ENCODE results near the gene MAN1C1. TPM values are rescaled to one million over a fixed set of nuclear protein-coding genes. Genes with fewer than 3 reads are reported as not detected.
A peak's percentile ranks its signal among the peaks of the same experiment; 100 is the strongest.

Gene MAN1C1
- total and polyA plus RNA-seq, 9 of the 15 experiments (the other 6 are each of a cell fraction or from before 2014, with no cell fraction given) = 0.04 to 0.44 (median 0.10) TPM; not detected in 3

DNA sequence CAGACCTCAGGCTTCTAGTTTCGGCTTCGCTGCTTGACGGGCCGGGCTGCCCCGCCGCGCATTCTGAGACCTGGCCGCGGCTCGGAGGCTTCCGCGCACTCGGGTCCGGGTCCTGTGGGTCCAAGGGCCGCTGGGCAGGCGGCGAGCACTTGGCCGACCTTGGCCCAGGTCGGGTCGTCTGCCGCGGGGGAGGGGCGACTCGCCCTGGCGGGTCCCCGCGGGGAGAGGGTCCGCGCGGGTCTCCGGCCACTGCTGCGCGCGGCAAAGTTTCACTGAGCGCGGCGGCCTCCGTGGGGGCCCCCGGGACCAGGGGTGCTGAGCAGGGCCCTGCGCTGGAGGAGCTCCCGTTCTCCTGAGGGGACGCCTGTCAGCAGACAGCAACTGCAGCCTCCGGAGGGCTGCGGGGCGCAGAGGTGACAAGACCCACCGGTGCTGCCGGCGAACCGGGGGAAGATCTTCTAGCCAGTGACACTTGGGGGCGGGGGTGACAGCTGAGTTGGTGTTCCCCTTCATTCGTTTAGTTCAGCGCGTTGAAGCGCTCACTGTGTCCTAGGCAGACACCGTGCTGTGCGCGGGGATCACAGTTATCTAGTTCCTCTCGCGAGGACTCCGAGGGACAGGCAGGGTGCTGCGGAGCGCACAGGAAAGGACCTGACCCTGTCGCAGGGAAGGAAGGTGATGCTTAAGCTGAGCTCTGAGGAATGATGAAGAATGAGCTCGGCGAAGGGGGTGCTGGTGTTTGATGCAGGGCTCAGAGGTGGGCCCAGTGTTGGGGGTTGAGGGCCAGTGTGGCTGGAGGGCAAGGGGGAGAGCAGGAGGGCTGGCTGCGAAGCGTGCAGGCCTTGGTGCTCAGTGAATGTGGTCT is 203.9 kb downstream of the MAN1C1 start (continued):
- no peak for TF ChIP-seq IRF1 (CRISPR knock-in tag; IDR thresholded peaks at IDR 0.05; ENCODE audit: borderline replicate concordance)

DNA sequence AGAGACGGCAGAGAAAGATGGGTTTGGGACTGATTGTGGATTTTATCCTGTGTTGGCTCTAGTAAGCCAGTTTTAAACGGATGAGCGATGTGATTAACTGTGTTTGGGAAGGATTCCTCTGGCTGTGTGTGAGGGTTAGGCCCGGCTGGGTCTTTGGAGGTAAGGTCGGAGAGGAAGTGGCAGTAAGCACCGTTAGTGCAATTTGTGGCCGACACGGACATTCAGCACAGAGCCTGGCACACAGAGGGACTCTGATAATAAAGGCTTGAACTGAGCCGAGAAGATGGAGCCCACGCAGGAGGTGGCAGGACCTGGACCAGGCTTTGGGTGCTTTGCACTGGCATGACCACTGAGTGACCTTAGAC is 204.5 kb downstream of the MAN1C1 start:
- intact Hi-C loops (cut with micrococcal nuclease) = loop anchor here (5.0 to 10.0 kb wide), 2 partner anchors 66 to 174 kb away; partner anchors contain the start of gene PAFAH2
- TF ChIP-seq, protein P1, sequence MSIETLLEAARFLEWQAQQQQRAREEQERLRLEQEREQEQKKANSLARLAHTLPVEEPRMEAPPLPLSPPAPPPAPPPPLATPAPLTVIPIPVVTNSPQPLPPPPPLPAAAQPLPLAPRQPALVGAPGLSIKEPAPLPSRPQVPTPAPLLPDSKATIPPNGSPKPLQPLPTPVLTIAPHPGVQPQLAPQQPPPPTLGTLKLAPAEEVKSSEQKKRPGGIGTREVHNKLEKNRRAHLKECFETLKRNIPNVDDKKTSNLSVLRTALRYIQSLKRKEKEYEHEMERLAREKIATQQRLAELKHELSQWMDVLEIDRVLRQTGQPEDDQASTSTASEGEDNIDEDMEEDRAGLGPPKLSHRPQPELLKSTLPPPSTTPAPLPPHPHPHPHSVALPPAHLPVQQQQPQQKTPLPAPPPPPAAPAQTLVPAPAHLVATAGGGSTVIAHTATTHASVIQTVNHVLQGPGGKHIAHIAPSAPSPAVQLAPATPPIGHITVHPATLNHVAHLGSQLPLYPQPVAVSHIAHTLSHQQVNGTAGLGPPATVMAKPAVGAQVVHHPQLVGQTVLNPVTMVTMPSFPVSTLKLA (conservative IDR thresholded peaks at IDR 0.05) = no peak
- TF ChIP-seq PHF8 (IDR thresholded peaks at IDR 0.05; ENCODE audit: borderline replicate concordance, low read length) = no peak
- TF ChIP-seq THRB (CRISPR knock-in tag; conservative IDR thresholded peaks at IDR 0.05) = no peak
- no peak; the same call in 1 of the 2 replicates for TF ChIP-seq ETV1 (tag; conservative IDR thresholded peaks at IDR 0.05; ENCODE audit: low read depth)
- no peak for TF ChIP-seq DPF2 (IDR thresholded peaks at IDR 0.05)
- no peak for TF ChIP-seq BRCA1 (IDR thresholded peaks at IDR 0.05)
- peak; percentile 16; the same call in 1 of the 2 replicates for TF ChIP-seq BRCA1 (CRISPR knock-in tag; IDR thresholded peaks at IDR 0.05)
- no peak for TF ChIP-seq SMARCA4 (IDR thresholded peaks at IDR 0.05)
- no peak for TF ChIP-seq ATF6 (CRISPR knock-in tag; IDR thresholded peaks at IDR 0.05)
- TF ChIP-seq ZKSCAN8 (CRISPR knock-in tag; IDR thresholded peaks at IDR 0.05) = no peak
- 0 out of 2 replicates have a peak, but pooled peaks have one; percentile 6 for TF ChIP-seq POLR2A (conservative IDR thresholded peaks at IDR 0.05)
- TF ChIP-seq RBFOX2 (IDR thresholded peaks at IDR 0.05; ENCODE audit: low read depth, low read length) = no peak
- no peak for TF ChIP-seq CREB1 (IDR thresholded peaks at IDR 0.05)
- TF ChIP-seq CREB1 (CRISPR knock-in tag; IDR thresholded peaks at IDR 0.05) = no peak

More for the DNA sequence above, 204.5 kb downstream of the MAN1C1 start:
- Histone ChIP-seq H3K4me3 (peak overlapping the region; percentile 67), H3K27ac (ENCODE audit: extremely low read depth, low read depth, low read length) (peak overlapping the region; percentile 91), H2AFZ (ENCODE audit: low read depth, low read length) (peak overlapping the region; percentile 90; the same call in 1 of the 2 replicates), H3K4me1 (replicated peaks in 1 of 2; ENCODE audit: control insufficient read depth in 2 of 2, insufficient read depth in 2 of 2, low read length in 2 of 2) (peaks cover 37 to 53% of the 10 kb centered on the region in 2 experiments), H3K4me2 (ENCODE audit: insufficient read depth, low read length) (peak overlapping the region; percentile 89), H3K9me1 (ENCODE audit: control insufficient read depth, insufficient read depth, low read length) (no peaks in the 10 kb centered on the region), H3K9me3 (replicated peaks; ENCODE audit: control insufficient read depth, insufficient read depth, low read depth, low read length) (no peaks in the 10 kb centered on the region), H3K36me3 (ENCODE audit: control insufficient read depth, insufficient read depth, low read length) (peaks cover 34% of the 10 kb centered on the region), H4K20me1 (replicated peaks; ENCODE audit: control insufficient read depth, insufficient read depth, low read length) (peaks cover 16% of the 10 kb centered on the region), H3K27me3 (ENCODE audit: control insufficient read depth in 2 of 2, insufficient read depth in 2 of 2, low read length in 2 of 2) (no peaks in the 10 kb centered on the region), H3K9ac (ENCODE audit: insufficient read depth in 1 of 2, low read depth in 2 of 2, low read length in 2 of 2) (peak overlapping the region; percentile 92 to 99), H3K79me2 (ENCODE audit: control insufficient read depth, insufficient read depth, low read length) (peaks cover 64% of the 10 kb centered on the region)
- 12% methylated on average over 10 of the region's 10 CpGs for WGBS (ENCODE audit: insufficient coverage, low coverage, missing lambda C conversion rate)
- in situ Hi-C loops (cut with MboI) = loop anchor here (5.0 kb wide), 1 partner anchor 71 kb away; no protein-coding TSS in a partner anchor
- ATAC-seq (no peak), DNase-seq (ENCODE audit: extremely low read depth in 1 of 4, low spot score in 3 of 4) (peak in 1 of 4 experiments; percentile 33), FAIRE-seq (no peak)
- ChIA-PET CTCF (ENCODE audit: low intra/inter-chr PET ratio) (no interaction called here), POLR2A (interaction anchor here (0.6 to 6.2 kb wide), 6 partner anchors 10 to 281 kb away, joined by 3 to 56 read pairs (median 4); no protein-coding TSS in a partner anchor)
- BruUV-seq (replicated peaks) = TSS peak; percentile 63
